Liver (tissue), 9 donors: ENCODE results near the gene RPS6KA2. TPM values are rescaled to one million over a fixed set of nuclear protein-coding genes. Genes with fewer than 3 reads are reported as not detected.

Experiments used
- DNase-seq: peaks from one replicate; pipeline ENCODE4 v3.0.0-alpha.2; 2017; ENCODE audit warnings: low spot score
- H3K27ac ChIP-seq, 2 donors: one replicate each; pipeline ENCODE4 v1.7.0; 2013; ENCODE audit warnings: inconsistent platforms in 2 of 2, low read length in 2 of 2, control low read depth in 1 of 2, low read depth in 1 of 2, mild to moderate bottlenecking in 1 of 2
- H3K27me3 ChIP-seq, 4 donors: one replicate each; pipeline versions ENCODE4 v1.6.1 to v1.7.0; 2013; ENCODE audit warnings: low read length in 3 of 4, inconsistent platforms in 1 of 4, mild to moderate bottlenecking in 1 of 4, moderate library complexity in 1 of 4; ENCODE audit not compliant: control insufficient read depth in 4 of 4, insufficient read depth in 4 of 4
- H3K36me3 ChIP-seq, 4 donors: one replicate each; pipeline versions ENCODE4 v1.6.1 to v1.7.0; 2013; ENCODE audit warnings: low read length in 3 of 4, mild to moderate bottlenecking in 3 of 4, low read depth in 1 of 4, moderate library complexity in 1 of 4; ENCODE audit not compliant: control insufficient read depth in 4 of 4, insufficient read depth in 3 of 4
- H3K4me1 ChIP-seq, 4 donors: one replicate each; pipeline versions ENCODE4 v1.6.1 to v1.7.0; 2013; ENCODE audit warnings: low read length in 3 of 4, mild to moderate bottlenecking in 3 of 4, moderate library complexity in 1 of 4; ENCODE audit not compliant: control insufficient read depth in 4 of 4, insufficient read depth in 4 of 4
- H3K4me3 ChIP-seq, 3 donors: one replicate each; pipeline versions ENCODE4 v1.6.1 to v1.7.0; 2013; ENCODE audit warnings: low read length in 3 of 3, control low read depth in 1 of 3, low read depth in 1 of 3, mild to moderate bottlenecking in 1 of 3
- H3K9ac ChIP-seq, 2 donors: one replicate each; pipeline ENCODE4 v1.7.0; 2013; ENCODE audit warnings: low read length in 2 of 2, mild to moderate bottlenecking in 2 of 2, moderate library complexity in 2 of 2, control low read depth in 1 of 2, low read depth in 1 of 2
- H3K9me3 ChIP-seq, 4 donors: one replicate each; pipeline versions ENCODE4 v1.6.1 to v1.7.0; 2013; ENCODE audit warnings: low read length in 3 of 4; ENCODE audit not compliant: control insufficient read depth in 4 of 4
- CTCF ChIP-seq: fragments of 150-350 bp; IDR thresholded peaks from 2 replicates; pipeline ENCODE4 v1.5.1; 2017; ENCODE audit warnings: improper control_type of control experiment, low read depth, low read length; ENCODE audit not compliant: missing input control
- EGR1 ChIP-seq, 2 donors: IDR thresholded peaks; 2 replicates each; pipeline ENCODE4 v1.6.1; 2016 to 2018; ENCODE audit warnings: antibody characterized with exemption in 2 of 2, low read depth in 2 of 2
- FOXA1 ChIP-seq: IDR thresholded peaks from 2 replicates; pipeline ENCODE4 v1.6.1; 2016; ENCODE audit warnings: antibody characterized with exemption
- FOXA2 ChIP-seq: IDR thresholded peaks from 2 replicates; pipeline ENCODE4 v1.6.1; 2016; ENCODE audit warnings: antibody characterized with exemption
- GABPA ChIP-seq, 2 donors: IDR thresholded peaks in 1 of 2; conservative IDR thresholded peaks in 1 of 2; 2 replicates each; pipeline ENCODE4 v1.6.1; 2016; ENCODE audit warnings: antibody characterized with exemption in 2 of 2, mild to moderate bottlenecking in 1 of 2, moderate library complexity in 1 of 2
- JUND ChIP-seq, 2 donors: IDR thresholded peaks; 2 replicates each; pipeline ENCODE4 v1.6.1; 2016; ENCODE audit warnings: antibody characterized with exemption in 2 of 2
- MAX ChIP-seq: IDR thresholded peaks from 2 replicates; pipeline ENCODE4 v1.6.1; 2016; ENCODE audit warnings: antibody characterized with exemption
- NR2F2 ChIP-seq: IDR thresholded peaks from 2 replicates; pipeline ENCODE4 v1.6.1; 2016; ENCODE audit warnings: antibody characterized with exemption
- RAD21 ChIP-seq, 2 donors: IDR thresholded peaks; 2 replicates each; pipeline ENCODE4 v1.6.1; 2016; ENCODE audit warnings: antibody characterized with exemption in 2 of 2, mild to moderate bottlenecking in 2 of 2
- REST ChIP-seq: IDR thresholded peaks from 2 replicates; pipeline ENCODE4 v1.6.1; 2016; ENCODE audit warnings: antibody characterized with exemption, mild to moderate bottlenecking
- RXRA ChIP-seq, 2 donors: IDR thresholded peaks; 2 replicates each; pipeline ENCODE4 v1.6.1; 2017 to 2018; ENCODE audit warnings: antibody characterized with exemption in 2 of 2, mild to moderate bottlenecking in 1 of 2
- SP1 ChIP-seq: IDR thresholded peaks from 2 replicates; pipeline ENCODE4 v1.6.1; 2018; ENCODE audit warnings: antibody characterized with exemption, mild to moderate bottlenecking
- YY1 ChIP-seq: IDR thresholded peaks from 2 replicates; pipeline ENCODE4 v1.6.1; 2016; ENCODE audit warnings: antibody characterized with exemption, mild to moderate bottlenecking
- WGBS: extraction: QIAGEN DNeasy Blood & Tissue Kit; methylation state at CpG from one replicate; pipeline ENCODE4 v1.1.7; 2013; 5-methylcytosine and 5-hydroxymethylcytosine counted together
- polyA plus RNA-seq, 2 donors: library from polyadenylated mRNA; stranded (reverse) in 1 of 2; unstranded in 1 of 2; fragments of 200-250 nt in 1 of 2; fragments of >200 nt in 1 of 2; fragmentation: Nextera tagmentation in 1 of 2; extraction: Ambion mirVana in 1 of 2; gene quantifications; one replicate each; pipeline versions ENCODE4 v1.2.1 to v1.2.3, GENCODE V29; 2013 to 2015
- total RNA-seq, 2 donors: library from RNA; depleted of rRNA; stranded (reverse); fragments of >200 nt; gene quantifications; one replicate each; pipeline ENCODE4 v1.2.3, GENCODE V29; 2014
- donor health status: healthy.
- donor health status: healthy.
- donor health status: healthy.
- donor health status: healthy.
- donor health status: healthy.

The RPS6KA2 gene
- total and polyA plus RNA-seq, 4 donors: 2.5 to 9.0 (median 5.0) TPM

- no peaks in the 10 kb centered on the region for H3K9me3 ChIP-seq
- no peak for DNase-seq
- H3K9ac ChIP-seq: peak overlapping the region in 1 of 2 donors; percentile 80
- peaks cover 5 to 27% (median 19%) of the 10 kb centered on the region in 4 donors for H3K4me1 ChIP-seq
- H3K36me3 ChIP-seq: no peaks in the 10 kb centered on the region
- no peaks in the 10 kb centered on the region for H3K27me3 ChIP-seq
- 26% methylated on average over 2 of the region's 2 CpGs for WGBS
- H3K4me3 ChIP-seq: no peak overlapping the region
- H3K27ac ChIP-seq: peak overlapping the region; percentile 47 to 52
- TF ChIP-seq CTCF: no peak
- TF ChIP-seq NR2F2: no peak
- TF ChIP-seq RXRA (IDR thresholded peaks at IDR 0.05): no peak
- no peak for TF ChIP-seq RAD21 (IDR thresholded peaks at IDR 0.05)
- TF ChIP-seq GABPA (IDR thresholded peaks at IDR 0.05 in 1 of 2, conservative IDR thresholded peaks at IDR 0.05 in 1 of 2): no peak
- no peak for TF ChIP-seq REST
- peak; percentile 44 for TF ChIP-seq SP1
Observed at GRCh38 chr6:166400181-166400580, 226.9 kb downstream of the RPS6KA2 start.

GRCh38 chr6:166398348-166398747 lies 228.7 kb downstream of the RPS6KA2 start:
- Histone ChIP-seq H3K4me3 (no peak overlapping the region), H3K27ac (no peak overlapping the region), H3K27me3 (no peaks in the 10 kb centered on the region), H3K4me1 (peaks cover 12 to 45% (median 32%) of the 10 kb centered on the region in 4 donors), H3K9ac (no peak overlapping the region), H3K9me3 (no peaks in the 10 kb centered on the region), H3K36me3 (no peaks in the 10 kb centered on the region)
- DNase-seq: no peak
- no peak for TF ChIP-seq EGR1 (IDR thresholded peaks at IDR 0.05; ENCODE audit: low read depth in 2 of 2)
- no peak for TF ChIP-seq CTCF
- WGBS: 96% methylated on average over 3 of the region's 3 CpGs

DNA sequence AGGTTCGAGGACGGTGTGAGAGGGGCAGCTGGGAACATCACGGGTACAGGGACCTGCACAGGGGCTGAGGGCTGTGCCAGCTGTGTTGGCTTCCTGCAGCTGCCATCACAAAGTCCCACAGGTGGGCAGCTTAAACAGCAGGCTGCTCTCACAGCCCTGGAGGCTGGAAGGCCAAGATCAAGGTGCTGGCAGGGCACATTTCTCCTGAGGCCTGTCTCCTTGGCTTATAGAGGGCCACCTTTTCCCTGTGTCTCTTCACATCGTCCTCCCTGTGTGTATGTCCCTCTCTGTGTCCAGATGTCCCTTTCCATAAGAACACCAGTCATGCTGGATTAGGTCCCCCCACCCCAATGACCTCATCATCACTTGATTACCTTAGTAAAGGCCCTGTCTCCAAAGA lies 229.2 kb downstream of the RPS6KA2 start:
- WGBS: 97% methylated on average over 4 of the region's 4 CpGs
- TF ChIP-seq FOXA1: no peak
- no peak for TF ChIP-seq FOXA2
- no peak for TF ChIP-seq REST
- TF ChIP-seq YY1: no peak
- no peak for TF ChIP-seq SP1
- no peak for TF ChIP-seq JUND (IDR thresholded peaks at IDR 0.05)
- TF ChIP-seq MAX: no peak
- TF ChIP-seq EGR1 (IDR thresholded peaks at IDR 0.05; ENCODE audit: low read depth in 2 of 2): no peak
- no peak for TF ChIP-seq RAD21 (IDR thresholded peaks at IDR 0.05)
- no peak for TF ChIP-seq CTCF

More for the DNA sequence above, 229.2 kb downstream of the RPS6KA2 start:
- DNase-seq: no peak
- H3K27me3 ChIP-seq: no peaks in the 10 kb centered on the region
- H3K9me3 ChIP-seq: no peaks in the 10 kb centered on the region
- no peak overlapping the region for H3K9ac ChIP-seq
- H3K27ac ChIP-seq: no peak overlapping the region
- H3K4me1 ChIP-seq: peaks cover 16 to 49% (median 34%) of the 10 kb centered on the region in 4 donors
- H3K36me3 ChIP-seq: no peaks in the 10 kb centered on the region
- no peak overlapping the region for H3K4me3 ChIP-seq
